Measurements from ENCODE around the gene CAMKV. TPM values are rescaled to one million over a fixed set of nuclear protein-coding genes. Genes with fewer than 3 reads are reported as not detected.

The CAMKV gene
- total RNA-seq, 2 donors from 2014 or later = not detected

DNA sequence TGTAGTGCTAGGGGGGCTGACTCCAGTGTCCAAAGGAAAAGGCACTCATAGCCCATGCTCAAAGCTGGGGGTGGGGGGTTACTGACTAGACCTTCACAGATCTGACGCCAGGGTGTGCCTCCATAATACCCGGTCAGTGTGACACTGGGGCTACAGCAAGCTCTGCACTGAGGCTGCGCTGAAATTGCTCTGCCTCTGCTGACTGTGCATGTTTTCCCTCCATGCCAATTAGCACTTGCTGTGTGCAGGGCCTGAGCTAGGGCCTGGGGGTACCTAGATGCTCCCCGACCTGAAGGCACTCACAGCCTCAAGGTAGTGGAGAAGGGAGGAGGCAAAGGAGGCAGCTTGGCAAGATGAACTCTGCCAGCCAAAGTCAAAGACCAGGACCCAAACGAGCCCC is 5.2 kb downstream of the CAMKV start:
- ATAC-seq (no peak), DNase-seq (no peak)
- TF ChIP-seq, protein P1, sequence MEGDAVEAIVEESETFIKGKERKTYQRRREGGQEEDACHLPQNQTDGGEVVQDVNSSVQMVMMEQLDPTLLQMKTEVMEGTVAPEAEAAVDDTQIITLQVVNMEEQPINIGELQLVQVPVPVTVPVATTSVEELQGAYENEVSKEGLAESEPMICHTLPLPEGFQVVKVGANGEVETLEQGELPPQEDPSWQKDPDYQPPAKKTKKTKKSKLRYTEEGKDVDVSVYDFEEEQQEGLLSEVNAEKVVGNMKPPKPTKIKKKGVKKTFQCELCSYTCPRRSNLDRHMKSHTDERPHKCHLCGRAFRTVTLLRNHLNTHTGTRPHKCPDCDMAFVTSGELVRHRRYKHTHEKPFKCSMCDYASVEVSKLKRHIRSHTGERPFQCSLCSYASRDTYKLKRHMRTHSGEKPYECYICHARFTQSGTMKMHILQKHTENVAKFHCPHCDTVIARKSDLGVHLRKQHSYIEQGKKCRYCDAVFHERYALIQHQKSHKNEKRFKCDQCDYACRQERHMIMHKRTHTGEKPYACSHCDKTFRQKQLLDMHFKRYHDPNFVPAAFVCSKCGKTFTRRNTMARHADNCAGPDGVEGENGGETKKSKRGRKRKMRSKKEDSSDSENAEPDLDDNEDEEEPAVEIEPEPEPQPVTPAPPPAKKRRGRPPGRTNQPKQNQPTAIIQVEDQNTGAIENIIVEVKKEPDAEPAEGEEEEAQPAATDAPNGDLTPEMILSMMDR (IDR thresholded peaks at IDR 0.05) = no peak
- no peak for TF ChIP-seq POLR2A (IDR thresholded peaks at IDR 0.05)
- no peak overlapping the region for H3K4me3 ChIP-seq
- no peaks in the 10 kb centered on the region for H3K36me3 ChIP-seq (replicated peaks in 1 of 2; ENCODE audit: insufficient read depth in 1 of 2, low read depth in 2 of 2)
- H3K27ac ChIP-seq = no peak overlapping the region
- no peaks in the 10 kb centered on the region for H3K9me3 ChIP-seq
- peaks cover 7% of the 10 kb centered on the region for H3K4me1 ChIP-seq
- 29 to 48% methylated on average over 5 of the region's 5 CpGs for WGBS, 2 donors
- intact Hi-C loops (cut with DNase I) = no loop called here
- peaks cover 0 to 12% of the 10 kb centered on the region in 2 donors for H3K27me3 ChIP-seq

DNA sequence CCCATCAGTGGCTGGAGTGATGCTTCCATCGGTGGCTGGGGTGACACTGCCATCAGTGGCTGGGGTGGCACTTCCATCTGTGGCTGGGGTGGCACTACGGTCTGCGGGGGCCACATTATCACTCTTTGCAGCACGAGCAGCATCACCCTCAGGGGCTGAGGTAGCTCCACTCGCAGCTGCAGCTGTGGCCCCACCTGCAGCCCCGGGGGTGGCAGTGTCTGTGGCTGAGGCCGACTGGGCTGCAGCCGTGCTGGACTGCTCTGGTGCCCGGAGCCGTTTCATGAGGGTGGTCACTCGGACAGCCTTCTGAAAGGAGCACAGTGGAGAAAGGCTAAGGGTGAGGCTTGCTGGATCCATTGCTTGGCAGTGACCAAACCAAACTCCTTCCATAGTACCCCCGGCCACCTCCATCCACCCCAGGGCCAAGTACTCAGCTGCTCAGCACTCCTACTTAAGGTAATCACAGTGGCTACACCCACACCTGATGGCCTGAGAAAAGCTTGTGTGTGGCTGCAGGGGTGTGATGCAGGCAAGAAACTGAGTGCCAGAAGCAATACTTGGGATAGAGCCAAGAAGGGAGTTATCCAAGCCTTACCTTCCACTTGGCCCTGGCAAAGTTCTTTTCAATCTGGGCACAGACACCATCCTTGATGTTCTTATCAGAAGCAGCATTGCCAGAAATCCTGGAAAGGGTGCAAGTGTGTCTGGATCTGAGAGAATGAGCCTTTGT is 10.0 kb downstream of the CAMKV start:
- 60% methylated on average over 10 of the region's 12 CpGs; no CpG with 5 or more reads in 1 of the 2 donors for WGBS, 2 donors
- intact Hi-C loops (cut with DNase I) = no loop called here
- Histone ChIP-seq H3K36me3 (replicated peaks in 1 of 2; ENCODE audit: insufficient read depth in 1 of 2, low read depth in 2 of 2) (no peaks in the 10 kb centered on the region), H3K4me1 (peaks cover 13% of the 10 kb centered on the region), H3K4me3 (no peak overlapping the region), H3K27ac (no peak overlapping the region), H3K27me3 (no peaks in the 10 kb centered on the region), H3K9me3 (no peaks in the 10 kb centered on the region)
- TF ChIP-seq, protein P1 (IDR thresholded peaks at IDR 0.05) = no peak
- no peak for ATAC-seq
- no peak for DNase-seq

DNA sequence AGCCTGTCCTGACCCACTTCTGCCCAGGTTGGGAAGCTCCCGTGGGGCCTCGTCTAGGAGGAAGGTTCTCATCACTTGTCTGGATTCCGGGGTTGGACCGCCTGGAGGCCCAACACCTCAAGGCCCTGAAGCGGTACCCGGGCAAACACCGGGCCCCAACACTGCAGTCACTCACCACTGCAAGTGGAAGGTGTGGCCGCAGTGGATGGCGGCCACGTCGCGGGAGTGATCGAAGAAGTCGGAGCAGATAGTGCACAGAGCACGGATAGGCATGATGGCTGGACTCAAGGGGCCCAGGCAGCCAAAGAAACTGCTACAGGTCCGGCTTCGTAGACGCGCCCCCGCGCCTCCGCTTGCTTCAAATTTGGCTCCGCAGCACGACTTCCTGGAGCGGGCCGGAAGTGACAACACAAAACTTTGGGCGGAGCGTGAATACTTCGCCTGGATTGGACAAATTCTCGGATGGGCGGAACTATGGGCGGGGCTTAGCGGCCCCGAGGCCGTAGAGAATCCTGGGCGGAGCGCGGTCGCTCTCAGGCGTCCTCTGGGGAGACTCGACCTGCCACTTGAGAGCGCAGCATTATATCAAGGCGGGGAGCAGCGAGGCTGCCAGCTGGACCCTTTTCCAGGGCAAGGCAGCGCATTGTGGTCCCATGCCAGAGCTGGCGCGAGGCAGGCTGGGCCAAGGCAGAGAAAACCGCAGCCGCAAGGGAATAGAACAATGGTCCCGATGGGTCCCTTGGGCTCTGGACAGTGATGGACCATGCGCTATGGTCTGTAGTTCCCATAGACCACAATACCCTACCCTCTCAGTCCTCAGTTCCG is 13.3 kb downstream of the CAMKV start, which contains the start of gene TRAIP:
TSS of gene TRAIP (minus strand) at position 384 of the 825 bp plus-strand sequence. CDS start at position 273, 111 bp downstream.
- Histone ChIP-seq H3K27ac (peak within 1 kb of the TSS; percentile 9 to 82 (median 50)), H3K4me1 (peaks cover 13% of the 10 kb centered on the region), H3K27me3 (no peaks in the 10 kb centered on the region), H3K4me3 (peak within 1 kb of the TSS in 1 of 2 donors; percentile 31), H3K36me3 (replicated peaks in 1 of 2; ENCODE audit: insufficient read depth in 1 of 2, low read depth in 2 of 2) (no peaks in the 10 kb centered on the region), H3K9me3 (no peaks in the 10 kb centered on the region)
- peak; percentile 95 to 96 (median 96) for DNase-seq
- peak in 2 of 3 donors; percentile 66 to 75 for TF ChIP-seq POLR2A (IDR thresholded peaks at IDR 0.05)
- TF ChIP-seq, protein P1 (IDR thresholded peaks at IDR 0.05) = peak in 1 of 7 experiments; percentile 5
- peak; percentile 100 for ATAC-seq
- WGBS, 2 donors = 3 to 10% methylated on average over 4 to 52 of the region's 52 CpGs
- intact Hi-C loops (cut with DNase I) = no loop called here

DNA sequence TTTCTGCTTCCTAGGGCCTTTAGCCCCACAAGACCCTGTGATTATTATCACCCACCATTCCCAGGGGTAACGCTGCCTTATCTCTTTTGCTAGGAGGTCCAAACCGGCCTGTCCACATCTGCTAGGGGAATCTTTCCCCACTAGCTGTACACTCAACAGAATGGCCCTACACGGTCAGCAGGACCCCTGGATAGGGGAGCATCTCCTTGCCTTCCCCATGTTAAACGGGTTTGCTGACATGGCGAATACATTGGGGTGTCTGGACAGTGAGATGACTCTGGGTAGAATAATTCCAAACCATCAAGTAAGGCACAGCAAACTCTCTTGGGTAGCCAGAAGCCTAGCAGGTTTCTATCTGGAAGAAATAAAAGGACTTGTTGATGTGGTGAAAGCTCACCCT is 14.0 kb downstream of the CAMKV start:
- TF ChIP-seq, protein P1 (IDR thresholded peaks at IDR 0.05) = no peak
- no peak for TF ChIP-seq POLR2A (IDR thresholded peaks at IDR 0.05)
- no peak for ATAC-seq
- intact Hi-C loops (cut with DNase I) = no loop called here
- Histone ChIP-seq H3K4me1 (peaks cover 13% of the 10 kb centered on the region), H3K4me3 (no peak overlapping the region), H3K36me3 (replicated peaks in 1 of 2; ENCODE audit: insufficient read depth in 1 of 2, low read depth in 2 of 2) (no peaks in the 10 kb centered on the region), H3K9me3 (no peaks in the 10 kb centered on the region), H3K27ac (no peak overlapping the region), H3K27me3 (no peaks in the 10 kb centered on the region)
- no peak for DNase-seq
- WGBS, 2 donors = 49 to 58% methylated on average over 5 of the region's 5 CpGs

All from body of pancreas (tissue), 4 donors.